Thymus (tissue), 11 donors: Measurements from ENCODE around the gene PKN2. TPM values are rescaled to one million over a fixed set of nuclear protein-coding genes. Genes with fewer than 3 reads are reported as not detected.
A peak's percentile ranks its signal among the peaks of the same experiment; 100 is the strongest.

ENCODE experiments used
- DNase-seq, 9 donors: peaks; one replicate each; pipeline ENCODE4 v3.0.0-alpha.2; 2013; ENCODE audit warnings: low spot score in 9 of 9, low read depth in 6 of 9, missing footprints in 1 of 9
- H3K27ac ChIP-seq, 2 donors: one replicate each; pipeline ENCODE4 v1.5.1; 2013; ENCODE audit warnings: control low read depth in 1 of 2, low read depth in 1 of 2, low read length in 1 of 2, mild to moderate bottlenecking in 1 of 2, moderate library complexity in 1 of 2
- H3K27me3 ChIP-seq, 2 donors: one replicate each; pipeline ENCODE4 v1.5.1; 2013; ENCODE audit warnings: low read length in 1 of 2; ENCODE audit not compliant: control insufficient read depth in 2 of 2, insufficient read depth in 1 of 2
- H3K36me3 ChIP-seq, 2 donors: one replicate each; pipeline ENCODE4 v1.5.1; 2013; ENCODE audit warnings: low read length in 1 of 2, mild to moderate bottlenecking in 1 of 2, moderate library complexity in 1 of 2; ENCODE audit not compliant: control insufficient read depth in 2 of 2, insufficient read depth in 2 of 2
- H3K4me1 ChIP-seq, 2 donors: one replicate each; pipeline ENCODE4 v1.5.1; 2013; ENCODE audit warnings: low read length in 2 of 2; ENCODE audit not compliant: control insufficient read depth in 2 of 2, insufficient read depth in 2 of 2
- H3K4me3 ChIP-seq, 2 donors: one replicate each; pipeline ENCODE4 v1.5.1; 2013; ENCODE audit warnings: low read length in 2 of 2, control low read depth in 1 of 2, mild to moderate bottlenecking in 1 of 2
- H3K9me3 ChIP-seq, 2 donors: one replicate each; pipeline ENCODE4 v1.5.1; 2013; ENCODE audit warnings: low read length in 1 of 2, mild to moderate bottlenecking in 1 of 2; ENCODE audit not compliant: control insufficient read depth in 2 of 2, insufficient read depth in 1 of 2
- WGBS: extraction: QIAGEN DNeasy Blood & Tissue Kit; methylation state at CpG from one replicate; pipeline ENCODE4 v1.1.7; 2013; 5-methylcytosine and 5-hydroxymethylcytosine counted together
- polyA plus RNA-seq: library from polyadenylated mRNA; stranded (reverse); fragments of 200-250 nt; gene quantifications from one replicate; pipeline ENCODE4 v1.2.3, GENCODE V29; 2013
- total RNA-seq: library from RNA; stranded (reverse); fragments of 120-200 nt; gene quantifications from one replicate; pipeline ENCODE4 v1.2.4, GENCODE V29; 2013
- donor health status: healthy.

PKN2 gene
- total and polyA plus RNA-seq, 2 donors, result 26.0 to 27.5 TPM

DNA sequence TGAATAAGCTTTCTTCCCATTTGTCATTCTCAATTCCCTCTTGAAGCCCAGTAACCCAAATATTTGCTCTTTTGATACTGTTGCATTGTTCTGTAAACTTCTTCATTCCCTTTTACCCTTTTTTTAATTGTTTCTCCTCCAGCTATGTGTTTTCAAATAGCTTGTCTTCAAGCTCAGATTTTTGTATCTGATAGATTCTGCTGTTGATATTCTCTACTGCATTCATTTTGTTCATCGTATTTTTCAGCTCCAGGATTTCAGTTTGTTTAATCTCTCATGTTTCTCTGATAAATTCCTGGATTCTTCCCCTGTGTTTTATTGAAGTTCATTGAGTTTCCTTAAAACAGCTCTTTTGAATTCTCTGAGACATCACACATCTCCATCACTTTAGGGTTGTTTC, 51.8 kb downstream of the PKN2 start:
- no peaks in the 10 kb centered on the region for H3K4me1 ChIP-seq
- WGBS, result 93% methylated on average over 1 of the region's 1 CpG
- H3K36me3 ChIP-seq, result peaks cover 0 to 12% of the 10 kb centered on the region in 2 donors
- DNase-seq, result no peak
- H3K27me3 ChIP-seq, result no peaks in the 10 kb centered on the region
- peaks cover 3 to 8% of the 10 kb centered on the region in 2 donors for H3K9me3 ChIP-seq
- no peak overlapping the region for H3K4me3 ChIP-seq
- H3K27ac ChIP-seq, result no peak overlapping the region

DNA sequence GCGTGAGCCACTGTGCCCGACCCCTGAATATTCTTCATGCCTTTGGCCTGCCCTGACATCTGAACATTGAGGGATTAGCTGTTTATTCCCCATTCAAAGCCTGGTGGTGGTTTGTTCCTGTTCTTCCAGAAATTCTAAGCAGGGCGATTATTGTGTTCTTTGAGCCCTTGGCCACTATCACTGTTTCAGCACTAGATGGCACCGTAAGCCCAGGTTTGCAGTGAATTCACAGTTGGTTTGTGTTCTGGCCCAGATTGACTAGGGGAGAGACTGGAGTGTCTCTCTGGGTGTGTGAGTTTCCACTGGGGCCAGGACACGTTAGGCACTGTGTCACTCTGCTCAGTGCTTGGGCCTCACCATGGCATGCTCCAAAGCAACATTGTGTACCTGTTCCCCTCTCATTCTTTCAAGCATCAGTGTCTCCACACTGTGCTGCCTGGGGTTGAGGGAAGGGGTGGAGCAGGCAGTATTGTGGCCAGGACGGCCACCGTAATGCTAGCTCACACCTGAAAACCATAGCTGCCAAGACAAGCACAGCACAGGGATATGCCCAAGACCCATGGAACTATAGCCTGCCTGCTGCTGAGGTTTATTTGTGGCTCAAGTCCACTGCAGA, 52.7 kb downstream of the PKN2 start:
- Histone ChIP-seq H3K36me3 (peaks cover 0 to 12% of the 10 kb centered on the region in 2 donors), H3K9me3 (peaks cover 3 to 8% of the 10 kb centered on the region in 2 donors), H3K4me1 (no peaks in the 10 kb centered on the region), H3K4me3 (no peak overlapping the region), H3K27me3 (no peaks in the 10 kb centered on the region), H3K27ac (no peak overlapping the region)
- peak in 4 of 9 donors; percentile 3 to 26 (median 8) for DNase-seq
- 98% methylated on average over 7 of the region's 7 CpGs for WGBS

- Histone ChIP-seq H3K27me3 (no peaks in the 10 kb centered on the region), H3K4me3 (no peak overlapping the region), H3K36me3 (peaks cover 0 to 14% of the 10 kb centered on the region in 2 donors), H3K27ac (no peak overlapping the region), H3K9me3 (peaks cover 3 to 8% of the 10 kb centered on the region in 2 donors), H3K4me1 (no peaks in the 10 kb centered on the region)
- over 99% methylated on average over 3 of the region's 3 CpGs for WGBS
- no peak for DNase-seq
Measured at GRCh38 chr1:88737338-88737927, 53.4 kb downstream of the PKN2 start.

DNA sequence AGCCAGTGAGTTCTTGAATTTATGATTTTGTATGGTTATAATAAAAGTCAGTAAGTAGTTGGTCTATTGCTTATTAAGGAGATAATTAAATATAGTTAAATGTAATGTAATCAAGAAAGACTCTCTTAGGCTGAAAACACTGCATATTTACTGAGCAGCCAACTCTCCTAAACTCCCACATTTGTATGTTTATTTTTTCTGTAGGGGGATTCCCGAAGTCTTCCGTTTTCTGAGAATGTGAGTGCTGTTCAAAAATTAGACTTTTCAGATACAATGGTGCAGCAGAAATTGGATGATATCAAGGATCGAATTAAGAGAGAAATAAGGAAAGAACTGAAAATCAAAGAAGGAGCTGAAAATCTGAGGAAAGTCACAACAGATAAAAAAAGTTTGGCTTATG, 56.7 kb downstream of the PKN2 start:
- DNase-seq, result no peak
- WGBS, result 94% methylated on average over 3 of the region's 3 CpGs
- Histone ChIP-seq H3K27me3 (no peaks in the 10 kb centered on the region), H3K9me3 (peaks cover 0 to 4% of the 10 kb centered on the region in 2 donors), H3K4me1 (no peaks in the 10 kb centered on the region), H3K27ac (no peak overlapping the region), H3K36me3 (peaks cover 0 to 30% of the 10 kb centered on the region in 2 donors), H3K4me3 (no peak overlapping the region)

- Histone ChIP-seq H3K4me1 (no peaks in the 10 kb centered on the region), H3K4me3 (no peak overlapping the region), H3K27ac (no peak overlapping the region), H3K27me3 (no peaks in the 10 kb centered on the region), H3K9me3 (peaks cover 0 to 4% of the 10 kb centered on the region in 2 donors), H3K36me3 (peaks cover 0 to 33% of the 10 kb centered on the region in 2 donors)
- DNase-seq, result no peak
- 94% methylated on average over 2 of the region's 2 CpGs for WGBS
Measured at GRCh38 chr1:88741413-88741812, 57.3 kb downstream of the PKN2 start.

- Histone ChIP-seq H3K27me3 (no peaks in the 10 kb centered on the region), H3K27ac (no peak overlapping the region), H3K4me3 (no peak overlapping the region), H3K9me3 (no peaks in the 10 kb centered on the region), H3K4me1 (no peaks in the 10 kb centered on the region), H3K36me3 (peaks cover 0 to 26% of the 10 kb centered on the region in 2 donors)
- DNase-seq, result no peak
- 97% methylated on average over 6 of the region's 6 CpGs for WGBS
Measured at GRCh38 chr1:88742531-88742930, 58.5 kb downstream of the PKN2 start.

- Histone ChIP-seq H3K9me3 (no peaks in the 10 kb centered on the region), H3K4me3 (no peak overlapping the region), H3K27me3 (no peaks in the 10 kb centered on the region), H3K36me3 (peaks cover 0 to 21% of the 10 kb centered on the region in 2 donors), H3K4me1 (no peaks in the 10 kb centered on the region), H3K27ac (no peak overlapping the region)
- over 99% methylated on average over 3 of the region's 3 CpGs for WGBS
- DNase-seq, result no peak
Measured at GRCh38 chr1:88744142-88744541, 60.1 kb downstream of the PKN2 start.

GRCh38 chr1:88746916-88747315, 62.8 kb downstream of the PKN2 start:
- DNase-seq, result no peak
- 97% methylated on average over 2 of the region's 2 CpGs for WGBS
- Histone ChIP-seq H3K36me3 (peaks cover 0 to 21% of the 10 kb centered on the region in 2 donors), H3K4me3 (no peak overlapping the region), H3K9me3 (no peaks in the 10 kb centered on the region), H3K27ac (no peak overlapping the region), H3K27me3 (no peaks in the 10 kb centered on the region), H3K4me1 (no peaks in the 10 kb centered on the region)

DNA sequence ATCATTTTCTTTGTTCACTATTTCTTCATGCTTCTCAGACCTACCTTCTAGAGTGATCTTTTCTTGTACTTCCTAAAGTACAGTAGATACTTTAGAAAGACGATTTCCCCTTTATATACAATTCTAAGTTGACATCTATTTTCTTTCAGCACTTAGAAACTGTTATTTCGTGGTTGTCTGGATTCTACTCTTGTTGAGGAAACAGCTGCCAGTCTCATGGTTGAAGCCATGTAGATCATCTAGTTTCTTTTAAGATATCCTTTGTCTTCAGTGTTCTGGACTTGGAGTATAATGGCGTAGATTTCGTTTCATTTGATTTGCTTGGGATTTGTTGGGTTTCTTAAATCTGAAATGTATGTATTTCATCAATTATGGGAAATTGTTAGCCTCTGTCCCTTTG, 67.6 kb downstream of the PKN2 start:
- Histone ChIP-seq H3K36me3 (peaks cover 0 to 5% of the 10 kb centered on the region in 2 donors), H3K27me3 (no peaks in the 10 kb centered on the region), H3K9me3 (no peaks in the 10 kb centered on the region), H3K27ac (no peak overlapping the region), H3K4me3 (no peak overlapping the region), H3K4me1 (no peaks in the 10 kb centered on the region)
- 70% methylated on average over 4 of the region's 4 CpGs for WGBS
- DNase-seq, result no peak
